ENCODE results near the gene WWOX.

Gene WWOX

GRCh38 chr16:78297066-78297666 is 197.7 kb downstream of the WWOX start:
- no peak for DNase-seq (ENCODE audit: low read depth in 3 of 3)

DNA sequence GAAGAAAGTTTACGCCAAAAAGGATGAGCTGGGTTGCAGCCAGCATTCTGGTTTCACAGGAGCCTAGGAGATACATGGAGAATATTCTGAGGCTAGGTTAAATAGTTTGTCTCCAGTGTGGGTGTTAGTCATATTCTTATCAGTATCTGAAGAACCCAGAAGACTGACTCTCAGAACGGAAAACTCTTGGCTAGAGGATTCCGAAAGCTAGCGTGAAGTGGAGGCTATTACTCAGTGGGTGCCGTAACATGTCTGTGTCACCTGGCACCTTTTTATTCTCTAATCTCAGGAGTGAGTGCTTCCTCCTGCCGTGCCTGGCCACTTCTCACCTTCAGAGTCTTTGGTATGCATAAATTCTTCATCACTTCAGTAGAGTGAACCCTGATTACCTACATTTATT is 199.5 kb downstream of the WWOX start:
- DNase-seq (ENCODE audit: low read depth in 3 of 3), result no peak

DNA sequence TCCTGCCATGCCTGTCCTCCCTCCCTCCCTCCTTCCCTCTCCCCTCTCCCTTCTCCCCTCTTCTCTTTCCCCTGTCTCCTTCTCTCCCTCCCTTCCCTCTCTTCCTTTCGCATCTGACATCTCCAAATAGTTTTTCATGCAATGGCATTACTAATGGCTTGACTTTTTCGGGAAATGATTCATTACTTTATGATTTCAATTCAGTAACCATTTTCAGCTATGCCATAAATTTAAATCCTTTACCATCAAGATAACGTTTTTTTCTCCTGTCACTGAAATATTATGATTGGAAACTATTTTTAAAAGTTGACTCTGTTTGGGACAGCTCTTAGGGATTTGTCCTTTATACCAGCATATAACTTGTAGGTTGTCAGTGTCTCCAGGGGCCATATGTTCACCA is 201.0 kb downstream of the WWOX start:
- DNase-seq (ENCODE audit: low read depth in 3 of 3), result no peak

DNA sequence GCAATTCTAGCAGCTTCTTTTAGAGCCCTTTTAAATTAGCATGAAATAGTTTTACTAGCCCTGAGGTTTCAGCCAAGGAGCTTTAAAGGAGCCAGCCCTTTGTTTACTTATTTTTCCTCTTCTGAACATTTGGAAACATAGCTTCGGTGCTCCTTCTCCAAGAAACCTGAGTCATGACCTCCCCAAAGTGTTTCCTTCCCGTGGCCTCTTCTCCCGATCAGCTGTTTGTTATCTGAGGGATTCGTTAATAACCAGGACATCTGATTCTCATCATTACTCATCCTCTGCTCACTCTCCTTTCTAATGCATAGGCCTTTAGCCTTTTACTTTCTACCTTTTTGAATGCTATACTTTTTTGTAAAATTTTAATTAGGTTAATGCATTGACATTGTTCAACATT is 204.5 kb downstream of the WWOX start:
- DNase-seq (ENCODE audit: low read depth in 3 of 3), result no peak

DNA sequence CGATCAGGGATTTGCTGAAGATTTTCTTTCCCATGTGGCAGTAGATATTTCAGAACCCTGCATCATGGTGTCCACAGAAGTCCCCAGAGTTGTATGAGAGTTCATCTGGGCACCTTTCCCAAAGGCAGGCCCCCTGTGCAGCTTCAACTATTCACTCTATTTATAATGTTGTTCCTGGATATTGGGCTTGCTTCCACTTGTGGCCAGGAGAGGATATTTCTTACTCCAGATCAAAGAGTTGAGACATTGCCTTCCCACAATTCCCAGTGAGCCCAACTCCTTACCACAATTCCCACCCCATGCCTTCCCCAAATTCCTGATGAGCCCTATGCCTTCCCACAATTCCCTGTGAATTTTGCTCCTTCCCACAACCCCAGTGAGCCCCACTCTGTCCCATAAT is 206.9 kb downstream of the WWOX start:
- no peak for DNase-seq (ENCODE audit: low read depth in 3 of 3)

GRCh38 chr16:78307824-78308528 is 208.5 kb downstream of the WWOX start:
- DNase-seq (ENCODE audit: low read depth in 3 of 3), result no peak

GRCh38 chr16:78309763-78310162 is 210.3 kb downstream of the WWOX start:
- DNase-seq (ENCODE audit: low read depth in 3 of 3), result no peak

DNA sequence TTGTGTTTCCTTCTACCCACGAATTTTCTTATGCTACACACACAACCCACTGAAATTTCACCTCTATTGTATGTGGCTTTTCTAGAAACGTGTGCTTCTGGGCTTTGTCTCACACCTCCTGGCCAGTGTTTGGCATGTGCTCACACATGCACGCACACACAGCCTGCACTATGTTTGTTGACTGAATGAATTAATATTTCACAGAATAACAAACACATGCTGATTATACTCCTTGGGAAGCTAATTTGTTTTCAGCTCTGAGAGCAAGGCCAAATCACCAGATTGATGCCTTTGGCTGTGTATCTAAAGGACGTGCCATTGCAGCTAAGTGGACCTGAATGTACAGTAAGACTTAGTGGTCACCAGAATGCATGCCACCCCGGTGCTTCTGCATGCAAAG is 210.7 kb downstream of the WWOX start:
- DNase-seq (ENCODE audit: low read depth in 3 of 3), result no peak

DNA sequence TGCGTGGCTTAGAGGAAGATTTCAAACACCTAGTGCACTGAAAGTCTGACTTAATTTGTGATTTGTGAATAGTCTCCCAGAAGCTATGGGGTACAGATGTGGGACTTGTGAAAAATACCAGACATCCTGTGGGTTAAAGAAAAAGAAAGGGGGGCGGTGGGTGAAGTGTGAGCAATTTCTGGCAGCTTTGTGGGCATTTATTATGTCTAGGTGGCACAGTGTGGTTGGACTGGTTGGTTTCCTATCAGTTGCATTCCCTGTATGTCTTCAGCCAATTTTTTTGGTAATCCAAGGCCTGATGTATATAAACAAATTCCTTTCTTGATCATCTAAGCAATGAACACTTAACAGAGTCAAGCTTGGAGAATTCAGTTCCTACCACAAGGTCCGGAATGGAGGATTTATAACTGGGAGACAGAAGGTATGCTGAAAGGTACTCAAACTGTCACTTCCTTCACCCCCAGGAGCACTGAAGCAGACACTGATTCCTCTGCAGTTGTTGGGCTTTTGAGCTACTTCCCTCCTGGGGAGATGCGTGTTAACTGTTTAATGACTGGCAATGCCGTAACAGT is 211.6 kb downstream of the WWOX start:
- DNase-seq (ENCODE audit: low read depth in 3 of 3), result no peak

DNA sequence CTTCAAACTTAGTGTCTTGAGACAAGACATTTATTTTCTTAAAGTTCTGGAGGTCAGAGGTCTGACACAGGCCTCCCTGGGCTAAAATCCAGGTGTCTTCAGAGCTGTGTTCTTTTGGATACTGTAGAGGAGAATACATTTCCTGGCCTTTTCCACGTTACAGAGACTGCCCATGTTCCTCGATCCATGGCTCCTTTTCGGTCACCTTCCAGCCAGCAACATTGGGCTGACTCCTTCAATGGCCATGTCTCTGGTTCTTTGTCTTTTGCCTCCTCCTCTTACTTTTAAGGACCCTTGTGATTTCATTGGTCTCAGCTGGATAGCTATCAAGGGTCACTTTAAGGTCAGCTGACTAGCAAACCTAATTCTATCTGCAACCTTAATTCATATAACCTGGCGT is 212.4 kb downstream of the WWOX start:
- no peak for DNase-seq (ENCODE audit: low read depth in 3 of 3)

- no peak for DNase-seq (ENCODE audit: low read depth in 3 of 3)
Observed at GRCh38 chr16:78317564-78318240, 218.2 kb downstream of the WWOX start.

DNA sequence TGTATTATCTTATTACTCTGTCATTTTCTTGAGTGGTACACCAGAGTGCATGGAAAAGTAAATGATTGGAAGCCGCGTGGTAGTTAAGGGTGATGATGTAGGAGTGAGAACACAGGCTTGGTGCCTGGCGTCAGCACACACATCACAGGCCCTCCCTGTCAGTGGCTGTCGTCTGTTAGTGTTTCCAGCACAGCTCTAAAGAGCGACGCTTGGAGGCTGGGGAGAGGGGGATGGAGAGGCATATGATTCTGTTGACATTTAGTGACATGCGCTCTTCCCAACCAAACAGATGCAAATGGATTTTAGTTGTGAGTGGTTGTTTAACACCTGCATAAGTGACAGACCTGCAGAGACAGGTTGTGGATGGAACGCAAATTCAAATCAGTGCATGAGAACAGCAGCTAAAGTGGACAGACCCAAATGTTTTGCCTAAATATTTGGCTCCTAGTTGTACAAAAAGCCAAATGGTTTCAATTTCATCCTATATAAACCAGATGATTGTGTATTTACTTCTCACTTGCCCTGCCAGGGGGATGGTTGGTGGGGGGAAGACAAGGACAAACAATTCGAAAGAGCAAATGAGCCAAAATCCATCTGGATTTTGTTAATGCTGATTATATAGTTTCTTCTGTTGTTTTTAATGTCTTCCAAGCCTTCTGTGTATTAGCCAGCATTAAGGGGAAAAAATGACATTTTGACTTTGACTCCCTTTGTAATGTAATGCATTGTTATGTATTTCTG is 222.3 kb downstream of the WWOX start:
- no peak for DNase-seq (ENCODE audit: low read depth in 3 of 3)

GRCh38 chr16:78323315-78323714 is 223.9 kb downstream of the WWOX start:
- no peak for DNase-seq (ENCODE audit: low read depth in 3 of 3)

DNA sequence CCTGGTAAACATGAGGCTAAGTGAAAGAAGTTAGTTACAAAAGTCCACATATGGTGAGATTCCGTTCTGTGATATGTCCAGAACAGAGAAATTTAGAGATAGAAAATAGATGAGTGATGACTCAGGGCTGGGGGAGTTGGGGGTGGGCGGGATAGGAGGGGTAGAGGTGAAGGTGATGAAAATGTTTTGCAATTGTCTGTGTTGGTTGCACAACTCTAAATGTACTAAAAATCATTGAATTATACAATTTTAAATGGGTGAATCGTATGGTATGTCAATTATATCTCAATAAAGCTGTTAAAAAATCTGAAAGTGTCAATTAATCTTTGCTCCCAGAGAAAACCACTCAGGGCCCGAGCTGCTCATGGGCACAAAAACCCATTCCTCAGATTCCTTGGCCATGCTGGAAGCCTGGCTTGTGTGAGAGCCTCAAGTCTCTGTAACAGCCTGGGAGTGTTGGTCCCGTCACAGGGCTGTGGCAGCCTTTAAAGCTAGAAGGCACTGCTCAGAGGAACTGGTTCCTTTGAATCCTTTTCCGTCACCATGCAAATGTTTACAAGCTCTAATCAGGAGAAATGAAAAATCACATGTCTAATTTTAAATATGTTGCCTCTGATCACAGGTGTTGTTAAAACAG is 225.3 kb downstream of the WWOX start:
- DNase-seq (ENCODE audit: low read depth in 3 of 3), result no peak

GRCh38 chr16:78325468-78326352 is 226.3 kb downstream of the WWOX start:
- no peak for DNase-seq (ENCODE audit: low read depth in 3 of 3)

GRCh38 chr16:78326731-78327130 is 227.3 kb downstream of the WWOX start:
- DNase-seq (ENCODE audit: low read depth in 3 of 3), result no peak

- no peak for DNase-seq (ENCODE audit: low read depth in 3 of 3)
Observed at GRCh38 chr16:78331731-78332130, 232.3 kb downstream of the WWOX start.

GRCh38 chr16:78333808-78334207 is 234.4 kb downstream of the WWOX start:
- DNase-seq (ENCODE audit: low read depth in 3 of 3), result no peak

- DNase-seq (ENCODE audit: low read depth in 3 of 3), result no peak
Observed at GRCh38 chr16:78340590-78340989, 241.1 kb downstream of the WWOX start.

DNA sequence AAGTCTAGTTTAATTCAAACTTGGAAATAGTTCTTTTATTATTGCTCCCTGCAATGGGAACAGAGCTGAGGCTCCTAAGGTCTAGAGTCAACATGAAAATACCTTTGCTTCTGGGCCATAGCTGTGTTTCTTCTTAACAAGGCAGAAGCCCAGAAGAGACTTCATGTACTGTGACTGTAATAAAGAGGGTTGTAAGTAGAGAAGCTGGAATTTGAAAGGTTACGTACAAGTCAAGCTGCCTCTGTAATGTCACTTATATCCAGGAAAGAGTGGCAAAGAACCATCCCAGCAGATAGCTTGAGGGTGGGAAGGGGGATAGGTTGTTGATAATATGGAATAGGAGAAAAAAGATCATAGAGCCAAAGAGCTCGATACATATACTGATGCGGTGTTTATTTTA is 248.6 kb downstream of the WWOX start:
- DNase-seq (ENCODE audit: low read depth in 3 of 3), result no peak

- DNase-seq (ENCODE audit: low read depth in 3 of 3), result no peak
Observed at GRCh38 chr16:78348886-78349285, 249.4 kb downstream of the WWOX start.
